GM19025 (cell line): ENCODE data around the gene GLIS1.

Experiments used
- ATAC-seq: cut with Tn5 transposase; IDR thresholded peaks from one replicate; pipeline ENCODE4 v1.9.1; 2021; ENCODE audit warnings: mild to moderate bottlenecking, low read depth, moderate library complexity; ENCODE audit not compliant: unreplicated experiment

GLIS1 gene

GRCh38 chr1:53696051-53696450 is 42.9 kb downstream of the GLIS1 start:
- no peak for ATAC-seq

GRCh38 chr1:53695116-53695515 is 43.8 kb downstream of the GLIS1 start:
- ATAC-seq: no peak

- ATAC-seq: no peak
These were observed 44.3 kb downstream of the GLIS1 start for GRCh38 chr1:53694718-53695091.

- no peak for ATAC-seq
These were observed 44.9 kb downstream of the GLIS1 start for GRCh38 chr1:53693773-53694717.

DNA sequence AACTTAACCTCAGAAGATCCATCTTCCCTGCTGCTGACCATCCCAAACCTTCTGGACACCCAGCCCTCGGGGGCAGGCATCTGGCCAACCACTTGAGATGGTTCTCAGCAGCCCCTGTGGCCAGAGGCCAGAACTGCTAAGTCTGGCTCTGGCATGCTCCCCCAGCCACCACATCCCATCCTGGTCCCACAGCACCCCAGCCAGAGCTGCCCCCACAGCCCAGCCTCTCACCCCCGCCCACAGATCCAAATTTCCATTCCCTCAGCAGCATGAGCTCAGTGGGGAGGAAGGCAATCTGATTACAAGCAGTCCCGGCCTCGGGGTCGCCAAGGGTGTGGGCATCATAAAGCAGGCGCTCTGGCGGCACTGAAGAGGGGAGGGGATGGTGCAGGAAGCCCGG is 45.6 kb downstream of the GLIS1 start:
- no peak for ATAC-seq

DNA sequence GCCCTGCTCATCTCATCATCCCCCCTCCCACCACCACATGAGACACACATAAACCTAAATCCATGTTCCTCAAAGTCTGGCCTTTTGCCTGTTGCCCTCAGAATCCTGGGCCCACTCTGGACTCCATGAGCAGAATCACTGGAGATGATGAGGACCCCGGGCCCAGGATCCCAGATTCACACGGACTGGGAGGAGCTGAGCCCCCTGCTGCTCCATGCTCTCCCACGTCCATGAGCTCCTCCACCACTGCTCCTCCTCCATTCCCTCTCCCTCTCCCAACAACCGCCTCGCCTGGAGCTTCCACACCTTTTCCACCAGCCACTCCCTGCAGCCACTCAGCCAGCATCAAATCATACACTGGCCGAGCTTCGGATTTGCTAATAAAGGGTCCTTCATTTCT is 47.6 kb downstream of the GLIS1 start:
- no peak for ATAC-seq

DNA sequence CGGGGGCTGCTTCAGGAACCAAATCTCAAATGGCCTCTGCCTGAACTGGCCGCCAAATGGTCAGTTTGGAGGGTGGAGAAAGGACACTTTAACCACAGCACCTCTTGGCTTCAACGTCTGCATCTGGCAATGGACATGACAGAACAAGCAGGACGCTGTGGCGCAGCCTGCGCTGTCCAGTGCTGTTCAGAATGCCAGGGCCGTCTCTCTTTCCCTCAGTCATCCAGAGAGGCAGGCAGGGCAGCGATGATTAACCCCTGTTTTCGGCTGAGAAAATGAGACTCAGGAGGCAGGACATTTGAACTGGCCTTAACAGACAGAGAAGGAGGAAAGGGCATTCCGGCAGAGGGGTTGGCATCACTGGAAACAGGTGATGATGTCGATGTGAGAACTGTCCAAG is 48.6 kb downstream of the GLIS1 start:
- no peak for ATAC-seq

GRCh38 chr1:53689736-53690326 is 49.1 kb downstream of the GLIS1 start:
- ATAC-seq: no peak

GRCh38 chr1:53689223-53689622 is 49.7 kb downstream of the GLIS1 start:
- no peak for ATAC-seq

- no peak for ATAC-seq
These were observed 50.4 kb downstream of the GLIS1 start for GRCh38 chr1:53688381-53689102.

DNA sequence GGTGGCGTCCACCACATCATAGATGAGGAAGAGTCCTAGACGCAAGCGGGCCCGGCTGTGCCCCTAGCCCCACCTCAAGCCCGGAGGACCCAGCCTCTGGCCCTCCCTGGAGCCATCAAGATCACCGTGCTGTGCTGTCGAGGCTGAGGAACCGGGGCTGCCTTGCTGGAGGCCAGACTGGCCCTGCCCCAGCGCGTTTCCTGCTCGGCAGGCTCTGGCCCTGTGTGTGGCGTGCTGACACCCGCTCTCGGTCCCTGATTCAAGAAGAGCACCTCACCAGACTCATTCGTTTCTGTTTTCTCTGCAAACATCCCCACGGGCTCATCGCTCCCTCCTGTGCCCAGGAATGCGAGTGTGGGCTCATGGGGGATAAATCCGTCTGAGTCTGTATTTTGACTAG is 51.1 kb downstream of the GLIS1 start:
- no peak for ATAC-seq

GRCh38 chr1:53687426-53687825 is 51.5 kb downstream of the GLIS1 start:
- no peak for ATAC-seq

DNA sequence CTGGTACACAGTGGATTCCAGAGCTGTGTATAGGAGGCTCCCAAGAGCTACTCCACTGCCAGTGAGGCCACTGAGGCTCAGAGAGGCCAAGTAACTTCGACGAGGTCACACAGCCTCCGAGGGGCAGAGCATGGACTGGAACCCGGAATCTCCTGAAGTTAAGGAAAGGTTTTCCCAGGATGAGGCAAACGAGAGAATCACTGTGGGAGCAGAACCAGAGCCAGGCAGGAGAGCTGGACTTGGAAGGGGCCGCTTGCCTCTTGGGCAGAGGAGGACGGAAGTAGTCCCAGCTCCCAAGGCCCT is 52.0 kb downstream of the GLIS1 start:
- ATAC-seq: no peak

DNA sequence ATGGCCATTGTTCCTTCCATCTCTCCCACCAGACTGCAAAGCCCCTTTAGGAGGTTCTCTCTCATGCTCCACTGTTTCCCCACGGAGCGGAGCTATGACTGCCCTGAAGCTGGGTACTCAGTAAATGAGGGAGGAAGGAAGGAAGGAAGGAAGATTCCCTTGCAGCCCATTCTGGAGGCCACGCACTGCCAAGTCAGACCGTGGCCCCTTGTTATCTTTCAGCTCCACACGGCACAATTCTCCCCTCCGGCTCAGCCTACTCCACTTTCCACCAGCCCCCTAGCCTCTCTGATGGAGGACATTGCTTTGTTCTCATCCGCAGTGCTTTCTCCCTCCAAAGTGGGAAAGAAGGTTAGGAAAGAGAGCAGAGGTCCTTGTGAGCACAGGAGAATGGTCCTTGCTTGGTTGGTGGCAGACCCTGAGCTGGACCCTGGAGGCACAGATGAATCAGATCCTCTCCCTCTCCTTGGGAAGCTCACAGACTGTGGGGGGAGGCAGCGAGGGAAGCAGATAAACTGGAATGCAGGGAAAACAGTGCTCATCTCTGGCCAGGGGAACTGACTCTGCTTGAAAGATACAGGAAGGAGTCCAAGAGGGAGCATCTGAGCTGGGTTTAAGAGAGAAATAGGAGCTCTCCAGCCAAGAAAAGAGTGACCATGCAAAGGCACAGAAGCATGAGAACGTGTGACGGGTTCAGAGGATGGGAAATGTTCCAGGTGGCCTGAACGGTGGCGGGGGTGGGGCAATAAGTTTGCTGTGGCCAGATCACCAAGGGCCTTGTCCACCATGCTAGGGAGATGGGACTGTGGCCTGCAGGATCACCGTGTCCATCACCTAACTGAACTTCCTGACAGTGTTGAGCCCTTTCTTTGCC is 52.6 kb downstream of the GLIS1 start:
- no peak for ATAC-seq

DNA sequence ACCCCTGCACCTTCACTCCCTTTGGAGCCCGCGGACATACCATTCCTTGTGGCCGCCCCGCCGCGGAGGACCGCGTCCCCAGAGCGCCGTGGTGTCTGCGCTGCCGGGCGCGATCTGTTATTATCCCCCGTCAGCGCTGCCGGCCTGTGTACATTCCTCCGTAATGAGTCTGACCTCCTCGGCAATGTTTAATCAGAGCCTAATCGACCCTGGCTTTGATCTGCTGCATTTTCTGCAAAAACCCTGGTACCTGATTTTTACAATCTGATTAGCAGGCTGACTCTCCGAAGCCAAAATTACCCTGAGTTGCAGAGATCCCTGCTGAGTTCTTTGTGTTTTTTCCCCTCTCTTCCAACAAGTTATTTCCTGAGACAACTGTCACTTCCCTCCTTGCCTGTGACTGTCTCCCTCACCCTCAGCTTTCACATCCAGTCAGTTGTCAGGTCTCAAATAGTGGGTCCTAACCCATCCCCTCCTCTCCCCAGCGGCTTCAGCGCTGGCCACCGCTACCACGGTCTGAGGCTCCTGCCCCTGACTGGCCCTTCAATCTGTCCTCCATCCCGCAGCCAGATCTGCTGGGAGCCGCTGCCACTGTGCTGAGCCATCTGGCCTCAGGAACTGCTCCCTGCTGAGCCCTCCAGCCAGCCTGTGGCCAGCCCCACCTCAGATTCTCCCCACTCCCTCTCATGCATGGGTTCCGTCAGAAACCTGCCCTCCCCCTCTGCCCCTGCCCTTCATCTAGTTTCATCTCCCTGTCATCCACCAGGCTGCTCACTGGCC is 53.5 kb downstream of the GLIS1 start:
- no peak for ATAC-seq

- ATAC-seq: no peak
These were observed 54.2 kb downstream of the GLIS1 start for GRCh38 chr1:53684741-53685140.

GRCh38 chr1:53683986-53684740 is 54.8 kb downstream of the GLIS1 start:
- ATAC-seq: no peak

- no peak for ATAC-seq
These were observed 56.1 kb downstream of the GLIS1 start for GRCh38 chr1:53682881-53683280.

- ATAC-seq: no peak
These were observed 56.8 kb downstream of the GLIS1 start for GRCh38 chr1:53681977-53682685.
